Smooth muscle cell (in vitro differentiated cells): ENCODE measurements around the gene TIGAR. TPM values are rescaled to one million over a fixed set of nuclear protein-coding genes. Genes with fewer than 3 reads are reported as not detected.

Experiments
- DNase-seq: peaks from one replicate; lab custom pipeline; 2025; ENCODE audit not compliant: unreplicated experiment; lab: John Stamatoyannopoulos, UW
- H2AFZ ChIP-seq: fragments of 200-600 bp; sonication (generic); 2 replicates; pipeline ENCODE4 v1.6.0; 2016; ENCODE audit warnings: antibody characterized with exemption, low read depth, mild to moderate bottlenecking
- H3F3A ChIP-seq: fragments of 200-600 bp; sonication (generic); 2 replicates; pipeline ENCODE4 v1.6.0; 2017; ENCODE audit warnings: antibody characterized with exemption, low read depth
- H3K27ac ChIP-seq: fragments of 200-600 bp; sonication (generic); 2 replicates; pipeline ENCODE4 v1.5.1; 2016; ENCODE audit warnings: low read depth, mild to moderate bottlenecking
- H3K27me3 ChIP-seq: fragments of 200-600 bp; sonication (generic); 2 replicates; pipeline ENCODE4 v1.6.1; 2016; ENCODE audit warnings: low read depth, mild to moderate bottlenecking
- H3K36me3 ChIP-seq: fragments of 200-600 bp; sonication (generic); 2 replicates; pipeline ENCODE4 v1.5.1; 2016; ENCODE audit warnings: low read depth
- H3K4me1 ChIP-seq: fragments of 200-600 bp; sonication (generic); 2 replicates; pipeline ENCODE4 v1.5.1; 2016; ENCODE audit warnings: low read depth
- H3K4me2 ChIP-seq: fragments of 200-600 bp; sonication (generic); 2 replicates; pipeline ENCODE4 v1.6.0; 2016; ENCODE audit warnings: mild to moderate bottlenecking
- H3K4me3 ChIP-seq: fragments of 200-600 bp; sonication (generic); 2 replicates; pipeline ENCODE4 v1.5.1; 2016; ENCODE audit warnings: mild to moderate bottlenecking
- H3K79me2 ChIP-seq: fragments of 200-600 bp; sonication (generic); 2 replicates; pipeline ENCODE4 v1.6.0; 2016; ENCODE audit warnings: low read depth, mild to moderate bottlenecking
- H3K9ac ChIP-seq: fragments of 200-600 bp; sonication (generic); 2 replicates; pipeline ENCODE4 v1.6.0; 2016; ENCODE audit warnings: low read depth
- H3K9me3 ChIP-seq: fragments of 200-600 bp; sonication (generic); replicated peaks from 2 replicates; pipeline ENCODE4 v1.5.1; 2016; ENCODE audit warnings: low read depth
- H4K20me1 ChIP-seq: fragments of 200-600 bp; sonication (generic); 2 replicates; pipeline ENCODE4 v1.6.0; 2016; ENCODE audit warnings: low read depth
- CTCF ChIP-seq: fragments of 200-600 bp; sonication (generic); IDR thresholded peaks from 2 replicates; pipeline ENCODE4 v1.5.1; 2017; ENCODE audit warnings: borderline replicate concordance, mild to moderate bottlenecking, antibody characterized with exemption; ENCODE audit not compliant: insufficient read depth, poor library complexity, severe bottlenecking
- WGBS: methylation state at CpG from one replicate; pipeline ENCODE4 v1.1.7; 2016; ENCODE audit warnings: low lambda C conversion rate; 5-methylcytosine and 5-hydroxymethylcytosine counted together
- polyA plus RNA-seq: library from polyadenylated mRNA; unstranded; fragments of >200 nt; fragmentation: Nextera tagmentation; extraction: Ambion mirVana; gene quantifications from 2 replicates; pipeline ENCODE4 v1.2.1, GENCODE V29; 2016
- total RNA-seq: library from RNA; depleted of rRNA; stranded (reverse); fragments of >200 nt; gene quantifications from 2 replicates; pipeline ENCODE4 v1.2.3, GENCODE V29; 2014

TIGAR gene
- total and polyA plus RNA-seq, 2 experiments from 2014 or later, result 21.6 to 26.1 TPM

- Histone ChIP-seq H3K4me3 (peak overlapping the region; percentile 84), H3K9ac (peak overlapping the region; percentile 7), H3K4me1 (peaks cover 16% of the 10 kb centered on the region), H3K36me3 (no peaks in the 10 kb centered on the region), H3K79me2 (peaks cover 45% of the 10 kb centered on the region), H3F3A (peaks cover 9% of the 10 kb centered on the region), H3K4me2 (peak overlapping the region; percentile 96), H3K9me3 (no peaks in the 10 kb centered on the region), H2AFZ (peak overlapping the region; percentile 15), H3K27ac (peak overlapping the region; percentile 98), H4K20me1 (peaks cover 41% of the 10 kb centered on the region), H3K27me3 (no peaks in the 10 kb centered on the region)
- WGBS, result under 1% methylated on average over 8 of the region's 10 CpGs
- no peak for TF ChIP-seq CTCF
- no peak for DNase-seq
Measured at GRCh38 chr12:4273273-4273651, 47.8 kb upstream of the TIGAR start.

- Histone ChIP-seq H3K27me3 (no peaks in the 10 kb centered on the region), H3K27ac (peak within 1 kb of the TSS; percentile 98)
Measured at GRCh38 chr12:4273652-4274395, 47.2 kb upstream of the TIGAR start, which contains the start of gene CCND2. CCND2 (plus strand) TSS chr12:4273762; CDS start chr12:4274041, 279 bp downstream.

GRCh38 chr12:4274396-4275015 lies 46.5 kb upstream of the TIGAR start:
- no peak for DNase-seq
- under 1% methylated on average over 39 of the region's 42 CpGs for WGBS
- peaks cover 58% of the 10 kb centered on the region for H3K79me2 ChIP-seq

More at GRCh38 chr12:4273652-4274395, 47.2 kb upstream of the TIGAR start, which contains the start of gene CCND2:
- Histone ChIP-seq H3K9me3 (no peaks in the 10 kb centered on the region), H3K9ac (peak within 1 kb of the TSS; percentile 98), H3K4me3 (peak within 1 kb of the TSS; percentile 84), H3K4me1 (peaks cover 14% of the 10 kb centered on the region), H2AFZ (peak within 1 kb of the TSS; percentile 15), H3K36me3 (no peaks in the 10 kb centered on the region), H3K79me2 (peaks cover 51% of the 10 kb centered on the region), H3K4me2 (peak within 1 kb of the TSS; percentile 96), H3F3A (peaks cover 9% of the 10 kb centered on the region), H4K20me1 (peaks cover 47% of the 10 kb centered on the region)
- peak; percentile 57 for DNase-seq
- no peak for TF ChIP-seq CTCF
- under 1% methylated on average over 43 of the region's 52 CpGs for WGBS

More at GRCh38 chr12:4274396-4275015, 46.5 kb upstream of the TIGAR start:
- Histone ChIP-seq H3K4me1 (peaks cover 14% of the 10 kb centered on the region), H3K36me3 (peaks cover 5% of the 10 kb centered on the region), H3K4me2 (peak overlapping the region; percentile 96), H3K9ac (peak overlapping the region; percentile 98), H3K9me3 (no peaks in the 10 kb centered on the region), H4K20me1 (peaks cover 54% of the 10 kb centered on the region), H2AFZ (no peak overlapping the region), H3F3A (peaks cover 10% of the 10 kb centered on the region), H3K27me3 (no peaks in the 10 kb centered on the region), H3K27ac (peak overlapping the region; percentile 98), H3K4me3 (peak overlapping the region; percentile 84)
- TF ChIP-seq CTCF, result no peak
